ENCODE data around the gene PAX5. TPM values are rescaled to one million over a fixed set of nuclear protein-coding genes. Genes with fewer than 3 reads are reported as not detected.

The PAX5 gene
- polyA plus RNA-seq, 1 of the 3 experiments (the other 2 are of a cell fraction): 0.05 TPM

DNA sequence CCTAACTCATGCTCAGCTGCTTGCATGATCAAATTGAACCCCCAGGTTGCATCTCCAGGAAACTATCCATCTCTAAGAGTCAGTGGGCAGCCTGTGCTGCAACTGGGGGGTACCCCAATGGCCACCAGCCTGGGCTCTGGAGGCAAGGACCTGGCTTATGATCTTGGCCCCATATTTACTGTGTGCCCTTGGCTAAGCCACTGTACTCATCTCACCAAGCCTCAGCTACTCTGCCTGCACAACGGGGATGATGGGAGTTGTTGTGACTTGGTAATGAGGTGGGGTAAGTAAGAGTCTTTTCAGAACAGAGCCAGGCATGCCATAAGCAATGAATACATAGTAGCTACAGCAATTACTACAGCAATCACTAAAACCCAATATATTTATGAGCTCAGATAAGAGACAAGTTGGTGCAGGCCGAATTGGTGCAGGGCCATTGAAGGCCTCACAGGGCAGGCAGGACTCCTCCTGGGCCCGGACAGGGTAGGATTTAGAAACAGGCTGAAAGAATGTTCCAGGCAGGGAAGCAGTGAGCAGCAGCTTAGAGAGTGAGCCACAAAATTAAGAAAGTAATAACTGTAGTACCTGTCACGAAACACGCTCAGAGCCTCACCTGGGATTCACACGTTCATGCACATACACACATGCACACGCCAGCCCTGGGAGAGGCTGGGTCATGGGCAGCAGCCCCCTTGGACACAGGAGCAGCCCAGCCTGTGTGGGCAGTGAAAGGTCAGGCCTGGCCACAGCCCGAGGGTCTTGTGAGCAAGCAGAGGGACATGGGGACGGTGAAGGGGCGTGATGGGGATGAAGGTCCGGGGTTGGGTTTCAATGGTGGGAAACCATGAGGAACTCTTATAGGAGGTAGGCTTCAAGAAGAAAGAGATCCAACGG lies 74.1 kb downstream of the PAX5 start:
- Histone ChIP-seq H2AFZ (ENCODE audit: low read depth) (no peak overlapping the region), H3K4me2 (no peak overlapping the region), H4K20me1 (ENCODE audit: insufficient read depth) (no peaks in the 10 kb centered on the region), H3K9me3 (no peaks in the 10 kb centered on the region), H3K27ac (ENCODE audit: low read depth in 2 of 2, low read length in 1 of 2) (no peak overlapping the region), H3F3A (replicated peaks; ENCODE audit: insufficient read depth) (no peaks in the 10 kb centered on the region), H3K9ac (no peak overlapping the region), H3K36me3 (replicated peaks in 1 of 2; ENCODE audit: control insufficient read depth in 1 of 2, insufficient read depth in 2 of 2, low read length in 1 of 2) (no peaks in the 10 kb centered on the region), H3K79me2 (ENCODE audit: insufficient read depth) (no peaks in the 10 kb centered on the region), H3K27me3 (ENCODE audit: insufficient read depth) (peaks cover 19% of the 10 kb centered on the region), H3K9me2 (no peaks in the 10 kb centered on the region), H3K4me1 (ENCODE audit: control insufficient read depth in 1 of 2, insufficient read depth in 2 of 2, low read depth in 1 of 2, low read length in 1 of 2) (no peaks in the 10 kb centered on the region; a peak in 1 of 4 replicates), H3K4me3 (ENCODE audit: low read depth in 2 of 2, low read length in 1 of 2) (no peak overlapping the region)
- TF ChIP-seq EP300 (IDR thresholded peaks at IDR 0.05; ENCODE audit: borderline replicate concordance in 1 of 2, low read depth in 1 of 2, low read length in 1 of 2) (no peak), RFX5 (IDR thresholded peaks at IDR 0.05; ENCODE audit: low read length) (no peak), JUND (IDR thresholded peaks at IDR 0.05) (no peak), TAF1 (IDR thresholded peaks at IDR 0.05; ENCODE audit: borderline replicate concordance, low read depth, low read length) (no peak), CHD2 (IDR thresholded peaks at IDR 0.05; ENCODE audit: low read length, partially characterized antibody) (no peak), RAD21 (IDR thresholded peaks at IDR 0.05; ENCODE audit: low read length) (no peak), ELF1 (IDR thresholded peaks at IDR 0.05) (no peak), SIN3A (IDR thresholded peaks at IDR 0.05; ENCODE audit: borderline replicate concordance, low read depth, low read length) (no peak), MEF2A (IDR thresholded peaks at IDR 0.05; ENCODE audit: borderline replicate concordance, low read depth) (no peak)
- TF ChIP-seq, protein P1, sequence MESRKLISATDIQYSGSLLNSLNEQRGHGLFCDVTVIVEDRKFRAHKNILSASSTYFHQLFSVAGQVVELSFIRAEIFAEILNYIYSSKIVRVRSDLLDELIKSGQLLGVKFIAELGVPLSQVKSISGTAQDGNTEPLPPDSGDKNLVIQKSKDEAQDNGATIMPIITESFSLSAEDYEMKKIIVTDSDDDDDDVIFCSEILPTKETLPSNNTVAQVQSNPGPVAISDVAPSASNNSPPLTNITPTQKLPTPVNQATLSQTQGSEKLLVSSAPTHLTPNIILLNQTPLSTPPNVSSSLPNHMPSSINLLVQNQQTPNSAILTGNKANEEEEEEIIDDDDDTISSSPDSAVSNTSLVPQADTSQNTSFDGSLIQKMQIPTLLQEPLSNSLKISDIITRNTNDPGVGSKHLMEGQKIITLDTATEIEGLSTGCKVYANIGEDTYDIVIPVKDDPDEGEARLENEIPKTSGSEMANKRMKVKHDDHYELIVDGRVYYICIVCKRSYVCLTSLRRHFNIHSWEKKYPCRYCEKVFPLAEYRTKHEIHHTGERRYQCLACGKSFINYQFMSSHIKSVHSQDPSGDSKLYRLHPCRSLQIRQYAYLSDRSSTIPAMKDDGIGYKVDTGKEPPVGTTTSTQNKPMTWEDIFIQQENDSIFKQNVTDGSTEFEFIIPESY (IDR thresholded peaks at IDR 0.05; ENCODE audit: borderline replicate concordance, low read depth): no peak
- TF ChIP-seq, protein P2, sequence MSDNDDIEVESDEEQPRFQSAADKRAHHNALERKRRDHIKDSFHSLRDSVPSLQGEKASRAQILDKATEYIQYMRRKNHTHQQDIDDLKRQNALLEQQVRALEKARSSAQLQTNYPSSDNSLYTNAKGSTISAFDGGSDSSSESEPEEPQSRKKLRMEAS (IDR thresholded peaks at IDR 0.05; ENCODE audit: low read depth): no peak
- 74% methylated on average over 12 of the region's 12 CpGs for WGBS (ENCODE audit: low lambda C conversion rate)
- no peak for DNase-seq
- ChIA-PET POLR2A (no interaction called here), CTCF (interaction anchor here (1.3 to 3.1 kb wide), 3 partner anchors 8 to 20 kb away, joined by 3 to 12 read pairs (median 4); no protein-coding TSS in a partner anchor)

DNA sequence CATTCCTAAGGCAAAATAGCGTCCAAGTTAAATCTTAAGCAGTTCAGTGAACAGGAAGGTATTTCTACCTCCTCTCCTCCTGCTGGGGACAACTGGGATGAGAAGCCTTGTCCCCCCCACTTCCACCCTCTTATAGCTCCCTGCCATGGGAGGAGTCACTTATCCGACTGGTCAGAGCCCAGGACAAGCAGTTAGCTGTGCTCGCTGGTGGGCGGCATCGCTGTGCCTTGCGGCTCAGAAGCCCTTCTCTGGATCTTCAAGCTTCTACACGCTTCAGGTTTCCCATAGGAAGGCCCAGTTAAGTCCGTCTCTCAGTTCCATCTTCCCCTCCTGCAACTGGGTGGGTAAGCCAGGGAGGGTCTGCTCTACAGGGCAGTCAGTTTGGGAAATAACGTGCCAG lies 77.2 kb downstream of the PAX5 start:
- Histone ChIP-seq H3K79me2 (ENCODE audit: insufficient read depth) (no peaks in the 10 kb centered on the region), H3K27me3 (ENCODE audit: insufficient read depth) (peaks cover 19% of the 10 kb centered on the region), H3K4me1 (ENCODE audit: control insufficient read depth in 1 of 2, insufficient read depth in 2 of 2, low read depth in 1 of 2, low read length in 1 of 2) (no peaks in the 10 kb centered on the region; a peak in 1 of 4 replicates), H3K4me2 (no peak overlapping the region), H3F3A (replicated peaks; ENCODE audit: insufficient read depth) (no peaks in the 10 kb centered on the region), H3K9me3 (no peaks in the 10 kb centered on the region), H3K36me3 (replicated peaks in 1 of 2; ENCODE audit: control insufficient read depth in 1 of 2, insufficient read depth in 2 of 2, low read length in 1 of 2) (no peaks in the 10 kb centered on the region), H3K4me3 (ENCODE audit: low read depth in 2 of 2, low read length in 1 of 2) (no peak overlapping the region), H2AFZ (ENCODE audit: low read depth) (no peak overlapping the region), H3K9ac (no peak overlapping the region), H3K9me2 (no peaks in the 10 kb centered on the region), H3K27ac (ENCODE audit: low read depth in 2 of 2, low read length in 1 of 2) (no peak overlapping the region), H4K20me1 (ENCODE audit: insufficient read depth) (no peaks in the 10 kb centered on the region)
- POLR2A ChIA-PET: no interaction called here
- 70% methylated on average over 9 of the region's 9 CpGs for WGBS (ENCODE audit: low lambda C conversion rate)
- CTCF ChIA-PET: interaction anchor here (1.1 to 3.1 kb wide), 3 partner anchors 11 to 18 kb away, joined by 4 to 12 read pairs (median 4); no protein-coding TSS in a partner anchor
- DNase-seq: no peak
- TF ChIP-seq RCOR1 (IDR thresholded peaks at IDR 0.05; ENCODE audit: low read length) (no peak), TCF12 (IDR thresholded peaks at IDR 0.05) (no peak), FOSL2 (IDR thresholded peaks at IDR 0.05; ENCODE audit: borderline replicate concordance, low read depth) (no peak), FOXM1 (IDR thresholded peaks at IDR 0.05; ENCODE audit: low read depth) (no peak), NFIC (IDR thresholded peaks at IDR 0.05; ENCODE audit: borderline replicate concordance) (no peak), JUND (IDR thresholded peaks at IDR 0.05) (no peak)
- TF ChIP-seq, protein P3, sequence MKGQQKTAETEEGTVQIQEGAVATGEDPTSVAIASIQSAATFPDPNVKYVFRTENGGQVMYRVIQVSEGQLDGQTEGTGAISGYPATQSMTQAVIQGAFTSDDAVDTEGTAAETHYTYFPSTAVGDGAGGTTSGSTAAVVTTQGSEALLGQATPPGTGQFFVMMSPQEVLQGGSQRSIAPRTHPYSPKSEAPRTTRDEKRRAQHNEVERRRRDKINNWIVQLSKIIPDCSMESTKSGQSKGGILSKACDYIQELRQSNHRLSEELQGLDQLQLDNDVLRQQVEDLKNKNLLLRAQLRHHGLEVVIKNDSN (IDR thresholded peaks at IDR 0.05; ENCODE audit: borderline replicate concordance, low read depth): no peak
- TF ChIP-seq, protein P4, sequence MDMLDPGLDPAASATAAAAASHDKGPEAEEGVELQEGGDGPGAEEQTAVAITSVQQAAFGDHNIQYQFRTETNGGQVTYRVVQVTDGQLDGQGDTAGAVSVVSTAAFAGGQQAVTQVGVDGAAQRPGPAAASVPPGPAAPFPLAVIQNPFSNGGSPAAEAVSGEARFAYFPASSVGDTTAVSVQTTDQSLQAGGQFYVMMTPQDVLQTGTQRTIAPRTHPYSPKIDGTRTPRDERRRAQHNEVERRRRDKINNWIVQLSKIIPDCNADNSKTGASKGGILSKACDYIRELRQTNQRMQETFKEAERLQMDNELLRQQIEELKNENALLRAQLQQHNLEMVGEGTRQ (IDR thresholded peaks at IDR 0.05; ENCODE audit: borderline replicate concordance, low read depth, low read length): no peak
- TF ChIP-seq, protein P5, sequence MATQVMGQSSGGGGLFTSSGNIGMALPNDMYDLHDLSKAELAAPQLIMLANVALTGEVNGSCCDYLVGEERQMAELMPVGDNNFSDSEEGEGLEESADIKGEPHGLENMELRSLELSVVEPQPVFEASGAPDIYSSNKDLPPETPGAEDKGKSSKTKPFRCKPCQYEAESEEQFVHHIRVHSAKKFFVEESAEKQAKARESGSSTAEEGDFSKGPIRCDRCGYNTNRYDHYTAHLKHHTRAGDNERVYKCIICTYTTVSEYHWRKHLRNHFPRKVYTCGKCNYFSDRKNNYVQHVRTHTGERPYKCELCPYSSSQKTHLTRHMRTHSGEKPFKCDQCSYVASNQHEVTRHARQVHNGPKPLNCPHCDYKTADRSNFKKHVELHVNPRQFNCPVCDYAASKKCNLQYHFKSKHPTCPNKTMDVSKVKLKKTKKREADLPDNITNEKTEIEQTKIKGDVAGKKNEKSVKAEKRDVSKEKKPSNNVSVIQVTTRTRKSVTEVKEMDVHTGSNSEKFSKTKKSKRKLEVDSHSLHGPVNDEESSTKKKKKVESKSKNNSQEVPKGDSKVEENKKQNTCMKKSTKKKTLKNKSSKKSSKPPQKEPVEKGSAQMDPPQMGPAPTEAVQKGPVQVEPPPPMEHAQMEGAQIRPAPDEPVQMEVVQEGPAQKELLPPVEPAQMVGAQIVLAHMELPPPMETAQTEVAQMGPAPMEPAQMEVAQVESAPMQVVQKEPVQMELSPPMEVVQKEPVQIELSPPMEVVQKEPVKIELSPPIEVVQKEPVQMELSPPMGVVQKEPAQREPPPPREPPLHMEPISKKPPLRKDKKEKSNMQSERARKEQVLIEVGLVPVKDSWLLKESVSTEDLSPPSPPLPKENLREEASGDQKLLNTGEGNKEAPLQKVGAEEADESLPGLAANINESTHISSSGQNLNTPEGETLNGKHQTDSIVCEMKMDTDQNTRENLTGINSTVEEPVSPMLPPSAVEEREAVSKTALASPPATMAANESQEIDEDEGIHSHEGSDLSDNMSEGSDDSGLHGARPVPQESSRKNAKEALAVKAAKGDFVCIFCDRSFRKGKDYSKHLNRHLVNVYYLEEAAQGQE (IDR thresholded peaks at IDR 0.05; ENCODE audit: low read depth, low read length): no peak
